ENCODE data around the gene SH3PXD2B.

Gene SH3PXD2B

GRCh38 chr5:172437445-172438318 is 16.6 kb downstream of the SH3PXD2B start:
- in situ Hi-C loops (cut with HindIII; ENCODE audit: low sequenced_read_pairs): no loop called here

- in situ Hi-C loops (cut with HindIII; ENCODE audit: low sequenced_read_pairs): no loop called here
These were observed 17.4 kb downstream of the SH3PXD2B start for GRCh38 chr5:172436879-172437369.

- in situ Hi-C loops (cut with HindIII; ENCODE audit: low sequenced_read_pairs): no loop called here
These were observed 18.0 kb downstream of the SH3PXD2B start for GRCh38 chr5:172436078-172436878.

DNA sequence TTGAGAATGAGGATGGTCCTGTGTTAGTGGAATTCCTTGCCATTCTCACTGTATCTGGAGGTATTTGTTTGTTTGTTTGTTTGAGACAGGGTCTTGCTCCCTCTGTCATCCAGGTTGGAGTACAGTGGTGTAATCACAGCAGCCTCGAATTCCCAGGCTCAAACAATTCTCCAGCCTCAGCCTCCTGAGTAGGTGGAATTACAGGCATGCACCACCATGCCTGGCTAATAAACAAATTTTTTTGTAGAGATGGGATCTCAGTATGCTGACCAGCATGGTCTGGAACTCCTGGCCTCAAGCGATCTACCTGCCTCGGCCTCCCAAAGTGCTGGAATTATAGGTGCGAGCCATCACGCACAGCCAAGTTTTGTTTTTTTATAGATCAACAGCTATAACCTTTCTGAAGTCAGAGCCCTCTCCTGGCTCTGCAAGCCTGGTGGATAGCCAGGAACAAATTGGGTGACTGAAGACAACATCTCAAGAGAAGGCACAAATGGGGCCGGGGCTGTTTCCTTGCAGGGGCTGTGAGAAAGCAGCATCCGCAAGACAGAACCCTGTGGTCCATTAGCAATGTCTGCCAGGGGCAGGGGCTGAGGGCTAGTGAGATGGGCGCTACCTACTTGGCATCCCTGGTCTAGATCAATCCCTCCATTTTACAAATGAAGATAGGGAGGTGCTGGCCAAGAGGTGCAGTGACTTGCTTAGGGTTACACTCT is 18.8 kb downstream of the SH3PXD2B start:
- in situ Hi-C loops (cut with HindIII; ENCODE audit: low sequenced_read_pairs): no loop called here

DNA sequence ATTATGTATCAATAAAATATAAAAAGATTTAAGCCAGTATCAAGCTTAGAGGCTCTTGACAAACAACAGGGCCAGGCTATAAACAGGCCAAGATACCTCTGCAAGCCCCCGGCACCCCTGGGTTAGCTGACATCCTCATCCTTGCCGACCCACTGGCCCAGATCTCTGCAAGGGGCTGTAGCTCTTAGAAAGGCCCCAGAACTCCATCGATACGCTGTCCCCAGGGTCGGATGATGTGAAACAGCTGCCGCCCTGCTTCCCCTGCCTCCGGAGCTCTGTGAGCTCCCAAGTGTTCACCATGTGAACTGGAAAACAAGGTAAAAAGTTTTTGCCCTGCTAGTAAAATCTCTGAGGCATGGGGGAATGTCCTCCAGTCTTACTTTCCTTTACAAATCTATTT is 20.1 kb downstream of the SH3PXD2B start:
- in situ Hi-C loops (cut with HindIII; ENCODE audit: low sequenced_read_pairs): loop anchor here (5.0 kb wide), 1 partner anchor 33 kb away; no protein-coding TSS in a partner anchor

DNA sequence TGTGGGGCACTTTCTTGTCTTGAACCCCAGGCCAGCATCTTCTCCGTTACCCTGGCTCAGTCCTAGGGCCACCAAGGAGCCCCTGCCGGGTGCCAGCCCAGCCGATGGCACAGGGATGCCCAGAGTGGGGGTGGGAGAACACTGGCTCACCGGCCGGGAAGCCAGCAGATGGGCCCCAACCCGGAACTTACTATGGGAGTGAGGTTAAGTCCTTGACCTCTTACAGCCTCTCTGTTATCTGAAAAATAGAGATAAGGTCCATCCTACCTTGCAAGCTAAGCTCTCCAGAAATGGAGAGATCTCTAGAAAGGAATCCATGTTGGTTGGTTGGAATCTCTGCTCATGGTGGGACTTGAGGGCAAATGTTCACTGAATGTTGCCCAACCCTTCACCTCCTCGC is 20.8 kb downstream of the SH3PXD2B start:
- in situ Hi-C loops (cut with HindIII; ENCODE audit: low sequenced_read_pairs): loop anchor here (5.0 kb wide), 1 partner anchor 34 kb away; no protein-coding TSS in a partner anchor

DNA sequence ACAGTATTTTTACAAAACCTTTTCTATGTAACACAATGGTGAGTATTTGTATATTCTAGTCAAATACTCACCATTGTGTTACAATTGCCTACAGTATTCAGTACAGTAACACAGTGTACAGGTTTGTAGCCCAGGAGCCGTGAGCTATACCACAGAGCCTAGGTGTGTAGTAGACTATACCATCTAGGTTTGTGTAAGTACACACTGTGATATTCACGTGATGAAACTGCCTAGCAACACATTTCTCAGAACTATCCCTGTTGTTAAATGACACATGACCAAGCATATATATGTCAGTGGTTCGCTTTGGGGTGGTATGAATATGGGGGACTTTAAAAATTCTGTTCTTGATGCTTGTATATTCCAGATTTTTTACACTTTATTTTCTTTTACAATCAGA is 21.3 kb downstream of the SH3PXD2B start:
- in situ Hi-C loops (cut with HindIII; ENCODE audit: low sequenced_read_pairs): loop anchor here (5.0 kb wide), 1 partner anchor 34 kb away; no protein-coding TSS in a partner anchor

- in situ Hi-C loops (cut with HindIII; ENCODE audit: low sequenced_read_pairs): loop anchor here (5.0 kb wide), 1 partner anchor 37 kb away; no protein-coding TSS in a partner anchor
These were observed 24.0 kb downstream of the SH3PXD2B start for GRCh38 chr5:172430354-172430753.

DNA sequence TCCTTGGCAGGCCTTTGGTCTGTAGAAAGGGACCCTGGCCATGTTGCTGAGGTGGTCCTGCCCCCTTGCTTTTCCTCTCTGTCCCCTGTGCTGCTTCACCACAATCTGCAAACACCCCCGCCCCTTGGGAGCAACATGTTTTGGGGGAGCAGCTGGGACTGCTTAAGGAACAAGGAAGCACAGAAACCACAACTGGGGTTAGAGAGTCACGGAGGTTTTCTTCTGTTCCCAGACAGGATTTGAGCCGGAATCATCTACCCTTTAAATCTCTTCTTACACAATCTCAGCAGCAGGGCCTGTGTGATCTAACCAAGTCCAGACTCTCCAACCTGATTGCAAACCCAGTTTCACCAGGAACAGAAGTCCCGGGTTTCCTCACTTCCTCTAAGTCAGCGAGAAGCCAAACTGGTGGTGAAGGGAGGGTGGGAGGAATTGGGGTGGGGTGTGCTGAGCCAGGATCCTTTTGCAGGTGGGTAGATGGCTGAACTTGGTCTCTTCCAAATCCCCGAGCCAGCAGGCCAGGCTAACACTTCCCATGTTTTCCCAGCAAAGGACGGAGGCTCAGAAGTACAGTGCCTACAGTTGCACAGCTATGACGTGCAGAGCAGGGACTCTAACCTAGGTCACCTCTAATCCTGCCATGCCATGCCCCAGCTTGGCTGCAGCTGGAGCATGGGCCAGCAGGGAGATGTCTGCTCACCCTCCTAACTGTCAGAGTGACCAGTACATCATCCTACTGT is 25.0 kb downstream of the SH3PXD2B start:
- in situ Hi-C loops (cut with HindIII; ENCODE audit: low sequenced_read_pairs): no loop called here

DNA sequence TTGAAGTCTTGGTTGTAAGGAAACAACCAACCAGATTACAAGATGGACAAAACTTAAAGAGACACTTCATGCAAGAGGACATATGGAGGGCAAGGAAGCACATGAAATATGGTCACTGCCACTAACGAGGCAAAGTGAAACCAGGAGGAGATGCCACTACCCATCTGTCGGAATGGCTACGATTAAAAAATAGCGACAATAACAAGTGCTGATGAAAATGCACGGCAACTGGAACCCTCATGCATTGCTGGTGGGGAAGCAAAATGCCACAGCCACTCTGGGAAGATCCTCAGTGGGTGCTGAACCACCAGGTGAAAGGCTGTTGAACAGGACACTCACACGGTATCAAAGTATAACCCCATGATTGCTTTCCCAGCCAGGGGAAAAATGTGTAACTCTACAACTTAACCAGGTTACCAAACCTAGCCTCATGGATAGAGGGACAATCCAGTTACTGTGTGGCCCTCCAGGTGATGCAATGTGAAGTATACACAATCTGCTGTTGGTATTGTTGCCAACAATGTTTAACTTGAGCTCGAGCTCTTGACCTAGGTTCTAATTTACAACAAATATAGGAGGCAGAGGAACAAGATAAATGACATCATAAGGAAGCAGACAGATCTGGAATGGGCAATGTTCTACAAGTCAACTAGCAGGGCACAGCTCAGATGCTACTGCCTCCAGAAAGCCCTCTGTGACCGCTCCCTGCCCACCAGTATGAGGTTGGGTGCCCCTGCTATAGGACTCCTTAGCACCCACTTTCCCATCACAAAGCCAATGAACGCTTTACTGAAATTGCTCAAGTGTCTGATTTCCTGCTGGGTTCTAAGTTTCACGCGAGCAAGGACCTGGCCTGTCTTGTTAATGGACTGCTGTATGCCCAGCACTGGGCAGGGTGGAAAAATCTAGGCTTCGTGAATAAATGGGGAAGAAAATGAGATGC is 25.8 kb downstream of the SH3PXD2B start:
- in situ Hi-C loops (cut with HindIII; ENCODE audit: low sequenced_read_pairs): no loop called here

DNA sequence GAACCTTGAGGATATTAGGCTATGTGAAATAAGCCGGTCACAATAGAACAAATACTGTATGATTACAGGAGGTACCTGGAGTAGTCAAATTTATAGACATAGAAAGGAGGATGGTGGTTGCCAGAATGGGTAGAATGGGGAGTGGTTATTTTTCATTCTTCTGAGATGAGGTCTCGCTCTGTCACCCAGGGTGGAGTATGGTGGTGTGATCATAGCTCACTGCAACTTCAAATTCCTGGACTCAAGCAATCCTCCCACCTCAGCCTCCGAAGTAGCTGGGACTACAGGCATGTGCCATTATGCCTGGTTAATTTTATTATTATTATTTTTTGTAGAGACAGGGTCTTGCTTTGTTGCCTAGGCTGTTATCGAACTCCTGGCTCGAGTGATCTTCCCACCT is 27.1 kb downstream of the SH3PXD2B start:
- in situ Hi-C loops (cut with HindIII; ENCODE audit: low sequenced_read_pairs): no loop called here

DNA sequence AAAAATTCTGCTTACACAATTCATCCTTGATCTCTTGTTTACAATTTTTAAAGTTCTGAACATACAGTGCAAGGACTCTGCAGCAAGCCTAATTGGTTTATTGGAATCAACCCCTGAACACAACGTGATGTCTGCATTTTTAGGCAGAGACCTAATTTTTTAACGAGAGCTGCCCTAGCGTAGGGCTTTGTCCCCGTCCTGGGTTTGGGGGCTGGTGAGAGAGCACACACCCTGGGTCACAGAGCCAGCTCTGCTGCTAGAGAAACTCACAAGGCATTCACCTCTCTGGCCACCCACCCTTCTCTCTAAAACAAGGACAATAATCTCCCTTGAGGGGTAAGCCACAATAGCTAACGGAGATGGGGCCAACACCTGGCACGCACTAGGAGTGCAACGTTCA is 28.2 kb downstream of the SH3PXD2B start:
- in situ Hi-C loops (cut with HindIII; ENCODE audit: low sequenced_read_pairs): no loop called here

DNA sequence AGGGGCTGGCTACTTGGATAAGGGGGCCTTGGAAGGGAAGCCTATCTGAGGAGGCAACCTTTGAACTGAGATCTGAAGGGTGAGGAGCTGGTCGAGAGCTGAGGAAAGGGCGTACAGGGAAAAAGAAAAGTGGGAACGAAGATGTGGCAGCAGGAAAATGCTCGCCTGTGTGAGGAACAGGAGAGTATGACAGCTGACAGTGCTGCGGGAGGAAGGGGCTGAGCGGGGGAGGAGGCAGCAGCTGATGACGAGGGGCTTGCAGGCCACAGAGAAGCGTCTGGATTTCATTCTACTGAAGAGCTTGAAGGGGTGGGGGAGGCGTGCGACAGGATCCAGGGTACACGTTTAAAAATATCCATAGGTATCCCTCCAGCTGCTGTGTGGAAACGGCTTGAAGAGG is 28.9 kb downstream of the SH3PXD2B start:
- in situ Hi-C loops (cut with HindIII; ENCODE audit: low sequenced_read_pairs): no loop called here

DNA sequence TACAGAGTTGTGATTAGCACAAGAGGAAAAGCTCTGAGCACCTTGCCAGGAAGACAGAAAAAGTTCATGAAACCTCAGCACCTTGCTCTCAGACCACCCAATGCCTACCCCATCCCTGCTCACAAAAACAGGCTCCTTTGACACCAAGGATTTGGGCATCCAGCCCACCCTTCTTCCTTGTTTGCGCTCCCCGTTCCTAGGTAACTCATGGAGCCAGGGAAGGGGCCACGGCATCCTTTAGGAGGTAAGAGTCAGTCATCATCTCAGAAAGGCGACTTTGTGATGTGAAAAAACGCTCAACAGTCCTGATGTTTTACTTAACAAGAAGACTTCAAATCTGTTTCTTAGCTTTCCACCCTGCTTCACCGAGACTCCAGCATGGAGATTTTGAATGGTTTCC is 29.5 kb downstream of the SH3PXD2B start:
- in situ Hi-C loops (cut with HindIII; ENCODE audit: low sequenced_read_pairs): no loop called here

DNA sequence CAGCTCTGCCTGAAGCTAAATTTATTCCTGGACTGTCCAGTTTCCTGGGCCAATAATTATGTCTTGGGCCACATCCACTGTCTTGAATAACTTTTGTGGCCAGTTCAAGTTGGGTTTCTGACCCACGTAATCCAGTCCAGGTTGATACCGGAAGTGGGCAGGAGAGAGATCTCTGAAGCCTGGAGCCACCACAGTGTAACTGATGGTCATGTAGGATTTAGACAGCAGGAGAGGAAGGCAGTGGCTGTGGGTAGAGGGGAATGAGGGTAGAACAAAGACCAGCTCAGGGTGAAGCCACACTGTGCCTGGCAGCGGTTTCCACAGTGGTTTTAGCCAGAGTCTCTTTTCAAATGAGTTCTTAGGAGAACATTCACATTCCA is 30.2 kb downstream of the SH3PXD2B start:
- in situ Hi-C loops (cut with HindIII; ENCODE audit: low sequenced_read_pairs): no loop called here

DNA sequence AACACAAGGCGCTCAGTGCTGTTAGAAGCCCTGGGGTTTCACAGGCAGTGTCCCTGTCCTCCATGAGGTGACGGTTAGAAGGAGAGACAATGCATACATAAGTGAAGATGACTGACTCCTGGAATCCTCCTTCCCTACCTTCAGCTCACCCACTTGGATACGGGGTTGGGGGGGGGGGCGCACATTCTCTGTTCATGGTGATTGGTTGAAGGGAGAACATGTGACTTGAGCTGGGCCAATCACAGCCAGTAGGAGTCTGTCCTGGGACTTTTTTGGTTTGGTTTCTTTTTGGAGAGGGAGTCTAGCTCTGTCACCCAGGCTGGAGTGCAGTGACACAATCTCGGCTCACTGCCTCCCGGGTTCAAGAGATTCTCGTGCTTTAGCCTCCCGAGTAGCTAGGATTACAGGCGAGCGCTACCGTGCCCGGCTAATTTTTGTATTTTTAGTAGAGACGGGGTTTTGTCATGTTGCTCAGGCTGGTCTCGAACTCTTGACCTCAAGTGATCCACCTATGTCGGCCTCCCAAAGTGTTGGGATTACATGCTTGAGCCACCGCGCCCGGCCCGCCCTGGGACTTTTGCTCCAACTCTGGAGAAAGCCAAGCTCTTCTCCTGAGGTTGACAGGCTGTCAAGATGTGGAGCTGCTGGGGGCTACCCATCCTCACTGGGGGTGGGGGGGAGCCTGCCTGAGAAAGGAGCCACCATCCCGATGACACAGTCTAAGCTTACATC is 30.8 kb downstream of the SH3PXD2B start:
- in situ Hi-C loops (cut with HindIII; ENCODE audit: low sequenced_read_pairs): no loop called here

DNA sequence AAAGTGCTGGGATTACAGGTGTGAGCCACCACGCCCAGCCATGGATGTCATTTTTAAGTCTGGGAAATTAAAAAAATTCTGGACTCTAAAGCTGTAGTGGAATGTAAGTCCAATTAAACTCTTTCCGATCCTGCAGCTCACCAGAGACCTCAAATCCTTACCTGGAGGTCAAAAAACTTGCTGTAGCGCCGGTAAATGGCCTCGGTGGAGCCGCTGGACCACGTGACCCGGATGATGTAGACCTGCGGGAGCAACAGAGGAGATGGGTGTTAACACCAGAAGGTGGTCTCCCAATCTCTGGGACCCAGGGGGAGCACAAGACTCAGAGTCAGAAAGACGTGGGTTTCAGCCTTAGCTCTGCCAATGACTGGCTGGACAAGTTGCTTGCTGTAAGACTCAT is 32.1 kb downstream of the SH3PXD2B start:
- in situ Hi-C loops (cut with HindIII; ENCODE audit: low sequenced_read_pairs): no loop called here

DNA sequence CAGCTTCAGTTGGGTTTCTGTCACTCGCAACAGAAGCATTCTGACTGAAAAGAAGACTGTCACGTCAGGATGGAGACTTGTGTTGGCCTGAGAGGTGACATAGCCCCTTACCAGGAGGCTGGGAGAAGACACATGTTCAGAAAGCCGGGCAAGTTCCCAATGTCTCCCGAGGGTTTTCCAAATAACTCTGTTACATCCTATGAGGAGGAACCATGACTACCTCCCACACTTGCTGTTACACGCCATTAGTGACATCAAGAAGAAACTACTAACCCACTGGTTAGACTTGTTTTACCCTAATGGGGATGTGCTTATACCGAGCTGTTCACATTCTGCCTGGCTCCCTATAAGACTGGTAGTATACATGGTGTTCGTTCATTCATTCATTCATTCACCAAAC is 33.3 kb downstream of the SH3PXD2B start:
- in situ Hi-C loops (cut with HindIII; ENCODE audit: low sequenced_read_pairs): no loop called here
